CD14-positive monocyte (primary cell): ENCODE results near the gene TRIOBP. TPM values are rescaled to one million over a fixed set of nuclear protein-coding genes. Genes with fewer than 3 reads are reported as not detected.
"Not testable (repeated sequence)": the region's sequence is repeated elsewhere in the genome, so short reads cannot be mapped to it uniquely, and the experiment has no call there.

Experiments
- DNase-seq, 3 donors: peaks; one replicate each; pipeline ENCODE4 v3.0.0-alpha.2; 2011 to 2022
- H2AFZ ChIP-seq: 2 replicates; pipeline ENCODE4 v1.6.0; 2012; ENCODE audit warnings: mild to moderate bottlenecking, low read depth, low read length, inconsistent platforms; ENCODE audit not compliant: insufficient read depth, poor library complexity, severe bottlenecking
- H3K27ac ChIP-seq, 2 donors: 1 replicate in 1 of 2; 2 replicates in 1 of 2; pipeline ENCODE4 v1.5.1; 2012 to 2013; ENCODE audit warnings: low read length in 2 of 2, control low read depth in 1 of 2, inconsistent platforms in 1 of 2, low read depth in 1 of 2, mild to moderate bottlenecking in 1 of 2
- H3K27me3 ChIP-seq, 2 donors: one replicate each; pipeline versions ENCODE4 v1.6.0 to v1.6.1; 2011 to 2013; ENCODE audit warnings: low read length in 2 of 2; ENCODE audit not compliant: control insufficient read depth in 2 of 2, insufficient read depth in 2 of 2
- H3K36me3 ChIP-seq, 2 donors: replicated peaks in 1 of 2; 1 replicate in 1 of 2; 2 replicates in 1 of 2; pipeline versions ENCODE4 v1.5.1 to v1.6.1; 2012 to 2013; ENCODE audit warnings: low read length in 2 of 2, control low read depth in 1 of 2, inconsistent platforms in 1 of 2, mild to moderate bottlenecking in 1 of 2; ENCODE audit not compliant: insufficient read depth in 2 of 2, control insufficient read depth in 1 of 2
- H3K4me1 ChIP-seq, 2 donors: 1 replicate in 1 of 2; 2 replicates in 1 of 2; pipeline versions ENCODE4 v1.5.1 to v1.6.1; 2012 to 2013; ENCODE audit warnings: low read length in 2 of 2, control low read depth in 1 of 2, inconsistent platforms in 1 of 2, mild to moderate bottlenecking in 1 of 2, moderate library complexity in 1 of 2; ENCODE audit not compliant: insufficient read depth in 2 of 2, control insufficient read depth in 1 of 2
- H3K4me2 ChIP-seq: replicated peaks from 2 replicates; pipeline ENCODE3; 2012; ENCODE audit warnings: low read length, moderate library complexity, mild to moderate bottlenecking; ENCODE audit not compliant: poor library complexity, severe bottlenecking; ENCODE audit errors: extremely low read depth
- H3K4me3 ChIP-seq, 3 experiments: fragments of 200-600 bp in 1 of 3; sonication (generic) in 1 of 3; replicated peaks in 1 of 3; 1 replicate in 2 of 3; 2 replicates in 1 of 3; pipeline ENCODE4 v1.5.1; 2011 to 2013; ENCODE audit warnings: low read length in 3 of 3, mild to moderate bottlenecking in 3 of 3, control low read depth in 2 of 3, low read depth in 2 of 3, inconsistent platforms in 1 of 3, moderate library complexity in 1 of 3
- H3K79me2 ChIP-seq: 2 replicates; pipeline ENCODE4 v1.6.0; 2012; ENCODE audit warnings: mild to moderate bottlenecking, control low read depth, inconsistent platforms, low read length, moderate library complexity; ENCODE audit not compliant: insufficient read depth
- H3K9ac ChIP-seq: 2 replicates; pipeline ENCODE4 v1.6.0; 2017; ENCODE audit warnings: low read length, mild to moderate bottlenecking; ENCODE audit not compliant: insufficient read depth, poor library complexity, severe bottlenecking
- H3K9me3 ChIP-seq, 2 donors: replicated peaks in 1 of 2; 1 replicate in 1 of 2; 2 replicates in 1 of 2; pipeline versions ENCODE4 v1.5.1 to v1.6.1; 2012 to 2013; ENCODE audit warnings: low read length in 2 of 2, control low read depth in 1 of 2; ENCODE audit not compliant: control insufficient read depth in 1 of 2, insufficient read depth in 1 of 2
- H4K20me1 ChIP-seq: 2 replicates; pipeline ENCODE4 v1.6.0; 2012; ENCODE audit warnings: mild to moderate bottlenecking, low read length, control low read depth, moderate library complexity; ENCODE audit not compliant: insufficient read depth
- H3K27ac Mint-ChIP-seq, 7 donors: one replicate each; pipeline ENCODE4 v1.8.0; 2020; ENCODE audit warnings: mild to moderate bottlenecking in 7 of 7, mixed read lengths in 7 of 7, moderate library complexity in 6 of 7, inconsistent platforms in 2 of 7
- H3K27me3 Mint-ChIP-seq, 3 donors: one replicate each; pipeline ENCODE4 v1.8.0; 2021 to 2022; ENCODE audit warnings: low read depth in 3 of 3, mild to moderate bottlenecking in 3 of 3, mixed read lengths in 3 of 3, moderate library complexity in 3 of 3, inconsistent platforms in 1 of 3
- H3K36me3 Mint-ChIP-seq, 2 donors: one replicate each; pipeline ENCODE4 v1.8.0; 2020; ENCODE audit warnings: mixed read lengths in 2 of 2, inconsistent platforms in 1 of 2, mild to moderate bottlenecking in 1 of 2
- H3K4me1 Mint-ChIP-seq: one replicate; pipeline ENCODE4 v1.8.0; 2020; ENCODE audit warnings: mild to moderate bottlenecking, mixed read lengths
- H3K4me3 Mint-ChIP-seq, 2 donors: one replicate each; pipeline ENCODE4 v1.8.0; 2020; ENCODE audit warnings: mild to moderate bottlenecking in 2 of 2, mixed read lengths in 2 of 2, moderate library complexity in 1 of 2
- H3K9me3 Mint-ChIP-seq, 7 donors: one replicate each; pipeline ENCODE4 v1.8.0; 2020 to 2022; ENCODE audit warnings: mixed read lengths in 7 of 7, mild to moderate bottlenecking in 6 of 7, moderate library complexity in 6 of 7, inconsistent platforms in 2 of 7
- WGBS: methylation state at CpG from one replicate; pipeline ENCODE4 v1.1.5; 2013; ENCODE audit warnings: missing lambda C conversion rate; ENCODE audit not compliant: insufficient coverage; 5-methylcytosine and 5-hydroxymethylcytosine counted together
- intact Hi-C, 2 donors: fragments of 100-400 bp; cut with micrococcal nuclease; formaldehyde crosslinking; loops; one replicate each; pipeline versions ENCODE4 v1.15.0 to v1.15.1; 2023
- polyA plus RNA-seq, 3 donors: library from polyadenylated mRNA; depleted of rRNA in 1 of 3; unstranded in 2 of 3; stranded (reverse) in 1 of 3; fragments of 300-500 nt in 2 of 3; fragments of >200 nt in 1 of 3; fragmentation: Illumina TruSeq in 2 of 3; gene quantifications; 1 replicate in 2 of 3; 2 replicates in 1 of 3; pipeline ENCODE4 v1.2.3, GENCODE V29; 2012 to 2021
- TF ChIP-seq, protein P1 (sequence below): fragments of 200-600 bp; IDR thresholded peaks from one replicate; pipeline ENCODE4 v1.8.0; 2022; ENCODE audit warnings: antibody characterized with exemption, mild to moderate bottlenecking

The TRIOBP gene
- polyA plus RNA-seq, 3 donors, result 43.0 to 46.6 (median 44.7) TPM

- Histone ChIP-seq H3K4me1 (peaks cover 11 to 12% of the 10 kb centered on the region in 2 donors), H3K9ac (no peak overlapping the region), H2AFZ (no peak overlapping the region), H3K9me3 (no peaks in the 10 kb centered on the region), H3K4me3 (no peak overlapping the region), H3K27me3 (peaks cover 3 to 15% of the 10 kb centered on the region in 2 donors), H4K20me1 (no peaks in the 10 kb centered on the region), H3K36me3 (no peaks in the 10 kb centered on the region), H3K79me2 (no peaks in the 10 kb centered on the region), H3K27ac (no peak overlapping the region), H3K4me2 (no peak overlapping the region)
- H3K27me3 Mint-ChIP-seq, result peaks cover 24 to 28% (median 26%) of the 10 kb centered on the region in 3 donors
- H3K9me3 Mint-ChIP-seq, result peaks cover 0 to 2% (median 0%) of the 10 kb centered on the region in 7 donors
- intact Hi-C loops, result no loop called here
- no peak for DNase-seq
- peaks cover 0 to 2% of the 10 kb centered on the region in 2 donors for H3K36me3 Mint-ChIP-seq
- TF ChIP-seq, protein P1, sequence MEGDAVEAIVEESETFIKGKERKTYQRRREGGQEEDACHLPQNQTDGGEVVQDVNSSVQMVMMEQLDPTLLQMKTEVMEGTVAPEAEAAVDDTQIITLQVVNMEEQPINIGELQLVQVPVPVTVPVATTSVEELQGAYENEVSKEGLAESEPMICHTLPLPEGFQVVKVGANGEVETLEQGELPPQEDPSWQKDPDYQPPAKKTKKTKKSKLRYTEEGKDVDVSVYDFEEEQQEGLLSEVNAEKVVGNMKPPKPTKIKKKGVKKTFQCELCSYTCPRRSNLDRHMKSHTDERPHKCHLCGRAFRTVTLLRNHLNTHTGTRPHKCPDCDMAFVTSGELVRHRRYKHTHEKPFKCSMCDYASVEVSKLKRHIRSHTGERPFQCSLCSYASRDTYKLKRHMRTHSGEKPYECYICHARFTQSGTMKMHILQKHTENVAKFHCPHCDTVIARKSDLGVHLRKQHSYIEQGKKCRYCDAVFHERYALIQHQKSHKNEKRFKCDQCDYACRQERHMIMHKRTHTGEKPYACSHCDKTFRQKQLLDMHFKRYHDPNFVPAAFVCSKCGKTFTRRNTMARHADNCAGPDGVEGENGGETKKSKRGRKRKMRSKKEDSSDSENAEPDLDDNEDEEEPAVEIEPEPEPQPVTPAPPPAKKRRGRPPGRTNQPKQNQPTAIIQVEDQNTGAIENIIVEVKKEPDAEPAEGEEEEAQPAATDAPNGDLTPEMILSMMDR, result no peak
- peaks cover 8% of the 10 kb centered on the region for H3K4me1 Mint-ChIP-seq
- no peak overlapping the region for H3K4me3 Mint-ChIP-seq
- H3K27ac Mint-ChIP-seq, result peak overlapping the region in 2 of 7 donors; percentile 1 to 10
- 82% methylated on average over 13 of the region's 14 CpGs for WGBS
Observed at GRCh38 chr22:37797874-37798500, 101.1 kb downstream of the TRIOBP start.

DNA sequence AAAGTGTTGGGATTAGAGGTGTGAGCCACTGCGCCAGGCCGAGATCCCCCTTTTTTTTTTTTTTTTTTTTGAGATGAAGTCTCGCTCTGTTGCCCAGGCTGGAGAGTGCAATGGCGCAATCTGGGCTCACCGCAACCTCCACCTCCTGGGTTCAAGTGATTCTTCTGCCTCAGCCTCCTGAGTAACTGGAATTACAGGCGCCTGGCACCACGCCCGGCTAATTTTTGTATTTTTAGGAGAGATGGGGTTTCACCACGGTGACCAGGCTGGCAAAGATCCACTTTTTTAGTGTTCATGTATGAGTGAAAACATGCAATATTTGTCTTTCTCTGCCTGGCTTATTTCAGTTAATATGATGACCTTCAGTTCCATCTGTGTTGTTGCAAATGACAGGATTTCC, 103.1 kb downstream of the TRIOBP start:
- 76% methylated on average over 4 of the region's 9 CpGs for WGBS
- H3K9me3 ChIP-seq, H3K79me2 ChIP-seq, DNase-seq, H3K27ac Mint-ChIP-seq, H3K27ac ChIP-seq, H2AFZ ChIP-seq, H3K9ac ChIP-seq, H3K36me3 ChIP-seq, H3K36me3 Mint-ChIP-seq, H4K20me1 ChIP-seq, H3K4me2 ChIP-seq, H3K9me3 Mint-ChIP-seq, H3K4me3 ChIP-seq: not testable (repeated sequence)
- Histone ChIP-seq H3K4me1 (peaks cover 27 to 32% of the 10 kb centered on the region in 2 donors), H3K27me3 (peaks cover 16 to 31% of the 10 kb centered on the region in 2 donors)
- peaks cover 22% of the 10 kb centered on the region for H3K4me1 Mint-ChIP-seq
- peak overlapping the region in 1 of 2 donors; percentile 28 for H3K4me3 Mint-ChIP-seq
- peaks cover 34 to 43% (median 42%) of the 10 kb centered on the region in 3 donors for H3K27me3 Mint-ChIP-seq
- intact Hi-C loops, result loop anchor here in 1 of 2 donors (10.0 kb wide), 1 partner anchor 115 kb away; the partner anchor contains the start of gene NOL12
